ENCODE results near the gene L1TD1. TPM values are rescaled to one million over a fixed set of nuclear protein-coding genes. Genes with fewer than 3 reads are reported as not detected.
"Not testable (repeated sequence)": the region's sequence is repeated elsewhere in the genome, so short reads cannot be mapped to it uniquely, and the experiment has no call there.

Gene L1TD1
- total RNA-seq, 4 donors from 2014 or later: 0.04 TPM; not detected in 3

GRCh38 chr1:62209931-62210595, 15.4 kb downstream of the L1TD1 start:
- WGBS, 2 donors: 75 to 91% methylated on average over 1 of the region's 1 CpG

GRCh38 chr1:62210960-62211359, 16.3 kb downstream of the L1TD1 start:
- no peak for DNase-seq (ENCODE audit: low spot score in 2 of 2)
- TF ChIP-seq CTCF (IDR thresholded peaks at IDR 0.05) (no peak), POLR2A (IDR thresholded peaks at IDR 0.05) (no peak)
- H3K4me3 ChIP-seq (ENCODE audit: low read depth, poor library complexity, severe bottlenecking): no peak overlapping the region
- intact Hi-C loops (cut with DNase I; ENCODE audit: low total_unique reads): no loop called here
- WGBS, 2 donors: 94 to 97% methylated on average over 1 of the region's 1 CpG

More at GRCh38 chr1:62209931-62210595, 15.4 kb downstream of the L1TD1 start:
- DNase-seq (ENCODE audit: low spot score in 2 of 2): no peak
- no peak for TF ChIP-seq POLR2A (IDR thresholded peaks at IDR 0.05)
- TF ChIP-seq CTCF (IDR thresholded peaks at IDR 0.05): no peak
- intact Hi-C loops (cut with DNase I; ENCODE audit: low total_unique reads): no loop called here
- no peak overlapping the region for H3K4me3 ChIP-seq (ENCODE audit: low read depth, poor library complexity, severe bottlenecking)

DNA sequence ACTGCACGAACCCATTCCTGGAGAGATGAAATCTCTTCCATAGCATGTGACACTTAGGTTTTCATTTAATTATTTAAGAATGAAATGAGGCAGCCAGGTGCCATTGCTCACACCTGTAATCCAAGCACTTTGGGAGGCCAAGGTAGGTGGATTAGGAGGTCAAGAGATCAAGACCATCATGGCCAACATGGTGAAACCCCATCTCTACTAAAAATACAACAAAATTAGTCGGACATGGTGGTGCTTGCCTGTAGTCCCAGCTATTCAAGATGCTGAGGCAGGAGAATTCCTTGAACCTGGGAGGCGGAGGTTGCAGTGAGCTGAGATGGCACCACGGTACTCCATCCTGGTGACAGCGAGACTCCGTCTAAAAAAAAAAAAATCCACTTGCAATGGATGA, 17.8 kb downstream of the L1TD1 start:
- no peak overlapping the region for H3K4me3 ChIP-seq (ENCODE audit: low read depth, poor library complexity, severe bottlenecking)
- intact Hi-C loops (cut with DNase I; ENCODE audit: low total_unique reads): no loop called here
- TF ChIP-seq CTCF (IDR thresholded peaks at IDR 0.05) (no peak), POLR2A (IDR thresholded peaks at IDR 0.05) (no peak)
- WGBS, 2 donors: 91 to 94% methylated on average over 6 of the region's 6 CpGs
- no peak for DNase-seq (ENCODE audit: low spot score in 2 of 2)

GRCh38 chr1:62213075-62213914, 18.6 kb downstream of the L1TD1 start:
- DNase-seq (ENCODE audit: low spot score in 2 of 2): no peak
- WGBS, 2 donors: 84 to 86% methylated on average over 6 of the region's 6 CpGs
- intact Hi-C loops (cut with DNase I; ENCODE audit: low total_unique reads): no loop called here
- no peak overlapping the region for H3K4me3 ChIP-seq (ENCODE audit: low read depth, poor library complexity, severe bottlenecking)
- no peak for TF ChIP-seq CTCF (IDR thresholded peaks at IDR 0.05)
- TF ChIP-seq POLR2A (IDR thresholded peaks at IDR 0.05): no peak

DNA sequence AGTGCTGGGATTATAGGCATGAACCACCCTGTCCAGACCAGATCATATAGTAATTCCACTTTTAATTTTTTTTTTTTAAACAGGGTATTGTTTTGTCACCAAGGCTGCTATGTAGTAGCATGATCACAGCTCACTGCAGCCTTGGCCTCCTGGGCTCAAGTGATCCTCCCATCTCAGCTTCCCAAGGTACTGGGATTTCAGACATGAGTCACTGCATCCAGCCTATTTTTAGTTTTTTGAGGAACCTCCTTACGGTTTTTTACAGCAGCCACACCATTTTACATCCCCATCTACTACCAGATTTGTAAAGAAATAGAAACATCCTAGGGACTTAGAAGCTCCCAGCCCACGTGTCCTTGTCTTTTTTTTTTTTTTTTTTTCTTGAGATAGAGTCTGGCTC, 24.0 kb downstream of the L1TD1 start:
- WGBS, 2 donors: 66 to 84% methylated on average over 2 of the region's 2 CpGs
- H3K4me3 ChIP-seq (ENCODE audit: low read depth, poor library complexity, severe bottlenecking): no peak overlapping the region
- no peak for TF ChIP-seq CTCF (IDR thresholded peaks at IDR 0.05)
- TF ChIP-seq POLR2A (IDR thresholded peaks at IDR 0.05): no peak
- no peak for DNase-seq (ENCODE audit: low spot score in 2 of 2)
- intact Hi-C loops (cut with DNase I; ENCODE audit: low total_unique reads): no loop called here

DNA sequence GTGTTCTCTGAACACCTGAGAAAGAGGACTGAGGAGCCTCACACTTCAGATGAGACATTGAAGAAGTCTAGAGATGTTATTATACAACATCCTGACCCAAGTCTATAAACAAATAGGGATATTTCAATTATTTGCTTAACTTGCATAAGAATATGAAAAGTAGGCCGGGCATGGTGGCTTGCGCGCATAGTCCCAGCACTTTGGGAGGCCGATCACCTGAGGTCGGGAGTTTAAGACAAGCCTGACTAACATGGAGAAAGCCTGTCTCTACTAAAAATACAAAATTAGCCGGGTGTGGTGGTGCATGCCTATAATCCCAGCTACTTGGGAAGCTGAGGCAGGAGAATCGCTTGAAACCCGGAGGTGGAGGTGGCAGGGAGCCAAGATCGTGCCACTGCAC, 25.8 kb downstream of the L1TD1 start:
- H3K4me3 ChIP-seq (ENCODE audit: low read depth, poor library complexity, severe bottlenecking); DNase-seq (ENCODE audit: low spot score in 2 of 2); intact Hi-C loops (cut with DNase I; ENCODE audit: low total_unique reads): not testable (repeated sequence)
- 83 to 89% methylated on average over 9 of the region's 9 CpGs for WGBS, 2 donors

Data from lower leg skin (tissue), 4 donors.